ENCODE results near the gene RAB35.

RAB35 gene

DNA sequence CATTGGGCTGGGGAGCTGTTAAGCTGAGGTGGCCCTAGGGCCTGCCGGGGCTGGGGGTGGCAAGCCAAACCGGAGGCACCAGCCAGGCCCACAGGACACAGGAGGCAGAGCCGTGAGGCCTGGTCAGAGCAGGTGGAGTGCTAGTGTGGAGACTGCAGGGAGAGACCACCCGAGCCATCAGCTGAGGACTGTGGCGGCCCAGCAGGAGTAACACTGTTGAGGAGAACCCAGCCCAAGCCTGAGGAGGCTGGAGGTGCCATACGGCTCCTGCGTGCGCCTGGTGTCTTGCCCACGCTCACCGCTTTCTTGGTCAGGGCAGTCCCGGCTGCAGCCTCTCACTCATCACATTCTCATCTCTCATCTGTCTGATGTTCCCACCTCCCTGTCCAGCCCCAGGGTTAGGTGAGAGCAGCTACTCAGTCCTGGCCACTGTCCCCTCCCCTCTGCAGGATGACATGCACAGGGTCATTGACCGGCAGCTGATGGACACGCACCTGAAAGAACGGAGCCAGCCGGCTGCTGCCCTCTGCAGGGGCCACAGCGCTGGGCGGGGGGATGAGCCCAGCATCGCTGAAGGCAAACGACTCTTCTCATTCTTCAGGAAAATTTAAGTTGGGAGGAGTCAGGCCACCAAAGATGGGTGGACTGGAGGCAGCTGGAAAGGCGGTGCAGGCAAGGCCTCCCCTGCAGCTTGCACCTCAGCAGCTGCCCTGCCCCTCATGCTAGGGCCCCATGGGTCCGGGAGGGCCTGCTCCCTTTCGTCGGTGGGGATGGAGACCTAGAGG, 23.8 kb downstream of the RAB35 start:
- H3K4me3 ChIP-seq (ENCODE audit: low read depth, low read length), result no peak overlapping the region
- DNase-seq (ENCODE audit: low read depth), result no peak
- no peak for TF ChIP-seq MYC (IDR thresholded peaks at IDR 0.05; ENCODE audit: low read depth, low read length)
- TF ChIP-seq POLR2A (IDR thresholded peaks at IDR 0.05; ENCODE audit: extremely low read depth, insufficient read length), result no peak
- TF ChIP-seq, protein P1, sequence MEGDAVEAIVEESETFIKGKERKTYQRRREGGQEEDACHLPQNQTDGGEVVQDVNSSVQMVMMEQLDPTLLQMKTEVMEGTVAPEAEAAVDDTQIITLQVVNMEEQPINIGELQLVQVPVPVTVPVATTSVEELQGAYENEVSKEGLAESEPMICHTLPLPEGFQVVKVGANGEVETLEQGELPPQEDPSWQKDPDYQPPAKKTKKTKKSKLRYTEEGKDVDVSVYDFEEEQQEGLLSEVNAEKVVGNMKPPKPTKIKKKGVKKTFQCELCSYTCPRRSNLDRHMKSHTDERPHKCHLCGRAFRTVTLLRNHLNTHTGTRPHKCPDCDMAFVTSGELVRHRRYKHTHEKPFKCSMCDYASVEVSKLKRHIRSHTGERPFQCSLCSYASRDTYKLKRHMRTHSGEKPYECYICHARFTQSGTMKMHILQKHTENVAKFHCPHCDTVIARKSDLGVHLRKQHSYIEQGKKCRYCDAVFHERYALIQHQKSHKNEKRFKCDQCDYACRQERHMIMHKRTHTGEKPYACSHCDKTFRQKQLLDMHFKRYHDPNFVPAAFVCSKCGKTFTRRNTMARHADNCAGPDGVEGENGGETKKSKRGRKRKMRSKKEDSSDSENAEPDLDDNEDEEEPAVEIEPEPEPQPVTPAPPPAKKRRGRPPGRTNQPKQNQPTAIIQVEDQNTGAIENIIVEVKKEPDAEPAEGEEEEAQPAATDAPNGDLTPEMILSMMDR (IDR thresholded peaks at IDR 0.05; ENCODE audit: low read depth, low read length), result no peak
- TF ChIP-seq, protein P2, sequence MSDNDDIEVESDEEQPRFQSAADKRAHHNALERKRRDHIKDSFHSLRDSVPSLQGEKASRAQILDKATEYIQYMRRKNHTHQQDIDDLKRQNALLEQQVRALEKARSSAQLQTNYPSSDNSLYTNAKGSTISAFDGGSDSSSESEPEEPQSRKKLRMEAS (IDR thresholded peaks at IDR 0.05; ENCODE audit: low read depth, low read length), result no peak

DNA sequence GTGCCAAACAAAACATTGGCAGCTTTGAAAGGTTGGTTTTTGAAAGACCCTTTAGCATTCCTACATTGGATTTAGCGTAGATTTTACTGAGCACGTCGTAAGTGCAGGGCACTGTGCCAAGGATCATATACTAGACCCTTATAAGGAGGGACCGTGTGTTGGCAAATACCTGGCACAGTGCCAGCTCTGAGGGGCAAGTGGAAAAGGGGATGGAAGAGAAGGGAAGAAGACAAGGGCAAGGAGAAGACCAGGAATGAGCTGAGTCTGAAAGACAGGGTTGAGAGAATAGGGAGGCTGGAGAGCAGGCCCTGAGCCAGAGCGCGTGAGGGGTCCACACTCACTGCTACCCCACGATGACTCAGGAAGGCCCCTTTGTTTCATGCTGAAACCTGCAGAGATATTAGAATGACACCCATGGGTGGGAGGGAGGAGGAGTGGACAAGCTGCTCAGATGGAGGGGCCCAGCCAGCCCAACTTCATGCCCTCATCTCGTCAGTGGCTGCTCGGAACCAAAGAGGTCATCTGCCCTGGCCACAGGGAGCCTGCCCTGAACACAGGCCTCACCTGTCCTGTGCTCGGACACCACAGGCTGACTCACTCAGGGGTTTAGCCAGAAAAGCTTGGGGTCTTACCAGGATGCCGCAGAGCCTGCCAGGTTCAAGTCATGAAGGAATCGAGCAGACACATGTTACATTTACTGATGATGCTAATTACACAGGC, 25.0 kb downstream of the RAB35 start:
- no peak overlapping the region for H3K4me3 ChIP-seq (ENCODE audit: low read depth, low read length)
- DNase-seq (ENCODE audit: low read depth), result no peak
- TF ChIP-seq, protein P1 (IDR thresholded peaks at IDR 0.05; ENCODE audit: low read depth, low read length), result no peak
- TF ChIP-seq MYC (IDR thresholded peaks at IDR 0.05; ENCODE audit: low read depth, low read length), result no peak
- TF ChIP-seq, protein P2 (IDR thresholded peaks at IDR 0.05; ENCODE audit: low read depth, low read length), result no peak
- TF ChIP-seq POLR2A (IDR thresholded peaks at IDR 0.05; ENCODE audit: extremely low read depth, insufficient read length), result no peak

DNA sequence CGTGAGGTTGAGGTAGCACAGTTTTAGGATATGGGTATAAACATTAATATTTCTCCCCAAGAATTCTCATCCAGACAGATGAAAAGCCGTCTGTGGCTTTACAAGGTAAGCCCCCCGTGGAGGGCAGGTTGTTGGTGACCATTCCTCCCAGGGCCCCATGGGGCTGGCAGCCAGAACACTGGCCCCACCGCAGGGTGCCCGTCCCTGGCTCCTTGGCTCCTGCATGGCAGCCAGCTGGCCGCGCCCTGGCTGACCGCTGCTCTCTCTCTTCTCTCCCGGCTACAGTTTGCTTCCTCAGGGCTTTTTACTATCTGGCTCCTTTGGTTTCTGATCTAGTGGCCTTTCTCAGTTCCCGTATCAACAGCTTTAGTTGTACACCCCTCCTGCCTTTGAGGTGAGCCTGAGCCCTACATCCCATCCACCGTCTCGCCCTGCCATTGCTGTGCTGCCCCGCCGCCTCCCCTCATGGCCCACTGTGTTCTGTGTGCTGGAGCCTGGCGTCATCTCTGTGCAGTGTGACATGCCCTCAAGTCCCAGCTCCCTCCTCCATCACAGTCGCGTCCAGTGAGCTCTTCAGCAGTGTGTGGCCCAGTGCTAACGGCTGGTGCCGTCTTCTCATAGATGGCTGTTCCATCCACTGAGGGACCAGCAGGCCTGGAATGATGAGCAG, 25.8 kb downstream of the RAB35 start:
- TF ChIP-seq, protein P2 (IDR thresholded peaks at IDR 0.05; ENCODE audit: low read depth, low read length), result no peak
- TF ChIP-seq POLR2A (IDR thresholded peaks at IDR 0.05; ENCODE audit: extremely low read depth, insufficient read length) (no peak), MYC (IDR thresholded peaks at IDR 0.05; ENCODE audit: low read depth, low read length) (no peak)
- TF ChIP-seq, protein P1 (IDR thresholded peaks at IDR 0.05; ENCODE audit: low read depth, low read length), result no peak
- DNase-seq (ENCODE audit: low read depth), result no peak

DNA sequence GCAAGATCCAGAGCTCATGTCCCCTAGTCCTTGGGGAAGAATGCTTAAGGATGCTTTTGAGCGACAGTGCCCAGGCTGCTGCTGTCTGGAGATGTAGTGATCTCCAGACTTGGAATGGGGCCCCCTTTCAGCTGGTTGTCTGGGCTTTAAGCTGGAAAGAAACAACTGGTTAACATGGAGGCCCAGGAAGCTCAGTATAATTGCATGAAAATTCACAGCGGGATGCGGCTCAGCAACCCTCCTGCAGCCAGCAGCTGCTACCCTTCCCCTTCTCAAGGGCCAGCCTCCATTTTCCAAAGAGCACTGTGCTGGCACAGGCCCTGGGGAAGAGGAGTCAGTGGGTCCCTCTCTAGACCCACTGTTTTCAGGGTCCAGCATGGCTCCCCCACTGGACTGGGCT, 26.3 kb downstream of the RAB35 start:
- no peak overlapping the region for H3K4me3 ChIP-seq (ENCODE audit: low read depth, low read length)

More for the DNA sequence above, 25.8 kb downstream of the RAB35 start:
- no peak overlapping the region for H3K4me3 ChIP-seq (ENCODE audit: low read depth, low read length)

DNA sequence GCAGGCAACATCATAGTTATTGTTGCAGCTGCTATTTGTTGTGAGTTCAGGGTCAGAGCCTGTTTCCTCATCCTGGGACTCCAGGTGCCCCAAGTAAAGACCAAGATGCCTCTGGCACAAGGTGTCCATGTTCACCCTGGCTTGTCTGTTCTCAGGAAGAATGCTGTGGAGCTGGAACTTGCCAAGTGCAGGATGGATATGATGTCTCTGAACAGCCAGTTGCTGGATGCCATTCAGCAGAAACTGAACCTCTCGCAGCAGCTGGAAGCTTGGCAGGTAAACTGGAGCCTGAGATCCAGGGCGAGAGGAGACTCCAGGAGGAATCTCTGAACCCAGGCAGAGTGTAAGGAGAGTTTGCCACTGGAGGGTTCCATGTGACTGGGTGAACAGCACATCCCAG, 26.8 kb downstream of the RAB35 start:
- DNase-seq (ENCODE audit: low read depth), result no peak
- no peak for TF ChIP-seq POLR2A (IDR thresholded peaks at IDR 0.05; ENCODE audit: extremely low read depth, insufficient read length)
- no peak overlapping the region for H3K4me3 ChIP-seq (ENCODE audit: low read depth, low read length)

More for the DNA sequence above, 26.3 kb downstream of the RAB35 start:
- no peak for DNase-seq (ENCODE audit: low read depth)
- TF ChIP-seq, protein P2 (IDR thresholded peaks at IDR 0.05; ENCODE audit: low read depth, low read length), result no peak
- TF ChIP-seq POLR2A (IDR thresholded peaks at IDR 0.05; ENCODE audit: extremely low read depth, insufficient read length) (no peak), MYC (IDR thresholded peaks at IDR 0.05; ENCODE audit: low read depth, low read length) (no peak)
- TF ChIP-seq, protein P1 (IDR thresholded peaks at IDR 0.05; ENCODE audit: low read depth, low read length), result no peak

DNA sequence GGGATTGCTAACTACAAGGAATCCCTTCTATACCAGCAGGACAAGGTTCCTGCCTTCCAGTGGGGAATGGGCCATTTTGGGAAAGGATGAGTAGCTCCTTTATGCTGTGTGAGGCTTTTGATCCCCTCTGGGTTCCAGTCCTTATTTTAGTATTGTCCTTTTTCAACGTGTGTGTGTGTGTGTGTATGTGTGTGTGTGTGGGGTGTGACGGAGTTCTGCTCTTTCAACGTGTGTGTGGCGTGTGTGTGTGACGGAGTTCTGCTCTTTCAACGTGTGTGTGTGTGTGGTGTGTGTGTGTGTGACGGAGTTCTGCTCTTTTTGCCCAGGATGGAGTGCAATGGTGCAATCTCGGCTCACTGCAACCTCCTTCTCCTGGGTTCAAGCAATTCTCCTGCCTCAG, 27.4 kb downstream of the RAB35 start:
- TF ChIP-seq POLR2A (IDR thresholded peaks at IDR 0.05; ENCODE audit: extremely low read depth, insufficient read length), result no peak
- TF ChIP-seq, protein P2 (IDR thresholded peaks at IDR 0.05; ENCODE audit: low read depth, low read length), result no peak
- DNase-seq (ENCODE audit: low read depth), result no peak
- no peak overlapping the region for H3K4me3 ChIP-seq (ENCODE audit: low read depth, low read length)

All from NB4 (cell line).